ENCODE data around the gene DUSP1.

The DUSP1 gene

GRCh38 chr5:172743112-172743959, 27.7 kb downstream of the DUSP1 start:
- DNase-seq (ENCODE audit: low read depth) = no peak

- no peak for DNase-seq (ENCODE audit: low read depth)
Measured at GRCh38 chr5:172741206-172741582, 29.8 kb downstream of the DUSP1 start.

- DNase-seq (ENCODE audit: low read depth) = no peak
Measured at GRCh38 chr5:172740428-172741205, 30.4 kb downstream of the DUSP1 start.

- no peak for DNase-seq (ENCODE audit: low read depth)
Measured at GRCh38 chr5:172739375-172739774, 31.6 kb downstream of the DUSP1 start.

GRCh38 chr5:172736508-172737135, 34.4 kb downstream of the DUSP1 start:
- no peak for DNase-seq (ENCODE audit: low read depth)

- no peak for DNase-seq (ENCODE audit: low read depth)
Measured at GRCh38 chr5:172735141-172735831, 35.7 kb downstream of the DUSP1 start.

GRCh38 chr5:172733974-172734346, 37.0 kb downstream of the DUSP1 start:
- no peak for DNase-seq (ENCODE audit: low read depth)

- no peak for DNase-seq (ENCODE audit: low read depth)
Measured at GRCh38 chr5:172733131-172733973, 37.6 kb downstream of the DUSP1 start.

- no peak for DNase-seq (ENCODE audit: low read depth)
Measured at GRCh38 chr5:172732201-172732865, 38.7 kb downstream of the DUSP1 start.

GRCh38 chr5:172731680-172732074, 39.3 kb downstream of the DUSP1 start:
- DNase-seq (ENCODE audit: low read depth) = no peak

GRCh38 chr5:172730981-172731679, 39.9 kb downstream of the DUSP1 start:
- no peak for DNase-seq (ENCODE audit: low read depth)

- no peak for DNase-seq (ENCODE audit: low read depth)
Measured at GRCh38 chr5:172730222-172730621, 40.8 kb downstream of the DUSP1 start.

GRCh38 chr5:172729588-172729987, 41.4 kb downstream of the DUSP1 start:
- DNase-seq (ENCODE audit: low read depth) = no peak

GRCh38 chr5:172728481-172729241, 42.3 kb downstream of the DUSP1 start:
- no peak for DNase-seq (ENCODE audit: low read depth)

GRCh38 chr5:172727551-172727950, 43.4 kb downstream of the DUSP1 start:
- no peak for DNase-seq (ENCODE audit: low read depth)

- no peak for DNase-seq (ENCODE audit: low read depth)
Measured at GRCh38 chr5:172726966-172727365, 44.0 kb downstream of the DUSP1 start.

- DNase-seq (ENCODE audit: low read depth) = no peak
Measured at GRCh38 chr5:172725785-172726184, 45.2 kb downstream of the DUSP1 start.

GRCh38 chr5:172725273-172725672, 45.7 kb downstream of the DUSP1 start:
- DNase-seq (ENCODE audit: low read depth) = no peak

Data from stimulated activated CD4-positive, alpha-beta T cell treated with anti-CD3 and anti-CD28 coated beads, Interleukin-2, amount 100 ng/mL, for 4 hours (primary cell).